ENCODE measurements around the gene DNAH11. TPM values are rescaled to one million over a fixed set of nuclear protein-coding genes. Genes with fewer than 3 reads are reported as not detected.

The DNAH11 gene
- total and polyA plus RNA-seq, 2 of the 4 experiments (the other 2 are of a cell fraction), result not detected

GRCh38 chr7:21565614-21566013 is 22.8 kb downstream of the DNAH11 start:
- Histone ChIP-seq H4K5ac (ENCODE audit: low read depth, low read length) (no peak overlapping the region), H4K8ac (ENCODE audit: low read depth in 2 of 2, low read length in 2 of 2) (no peak overlapping the region), H4K20me1 (ENCODE audit: insufficient read depth, low read length) (no peaks in the 10 kb centered on the region), H3K4me3 (ENCODE audit: insufficient read depth, low read depth, low read length) (no peak overlapping the region), H3K27ac (ENCODE audit: insufficient read depth, low read length) (no peak overlapping the region), H2BK5ac (ENCODE audit: low read depth, low read length, poor library complexity, severe bottlenecking) (no peak overlapping the region), H2BK20ac (ENCODE audit: low read depth, low read length) (no peak overlapping the region), H2BK120ac (ENCODE audit: low read depth, low read length) (no peak overlapping the region), H2AK5ac (ENCODE audit: low read depth, low read length) (no peak overlapping the region), H3K23ac (ENCODE audit: low read depth, low read length) (no peak overlapping the region), H3K36me3 (ENCODE audit: control insufficient read depth, insufficient read depth, low read length) (no peaks in the 10 kb centered on the region), H3K9me1 (ENCODE audit: insufficient read depth, low read length) (no peaks in the 10 kb centered on the region), H4K91ac (ENCODE audit: insufficient read depth, low read depth, low read length) (no peak overlapping the region), H3K9me3 (ENCODE audit: control insufficient read depth, insufficient read depth, low read length) (no peaks in the 10 kb centered on the region), H2AK9ac (replicated peaks; ENCODE audit: low read depth, low read length, poor library complexity) (no peak overlapping the region), H3K9ac (ENCODE audit: low read depth, low read length) (no peak overlapping the region), H3K79me1 (ENCODE audit: low read depth in 1 of 2, low read length in 2 of 2) (no peaks in the 10 kb centered on the region), H3K4me1 (ENCODE audit: control insufficient read depth, insufficient read depth, low read length) (no peaks in the 10 kb centered on the region), H3K14ac (replicated peaks; ENCODE audit: low read depth, low read length) (no peak overlapping the region), H3K27me3 (ENCODE audit: control insufficient read depth, insufficient read depth, low read length) (no peaks in the 10 kb centered on the region), H2AFZ (replicated peaks; ENCODE audit: low read length, poor library complexity) (no peak overlapping the region), H2BK15ac (ENCODE audit: low read depth, low read length) (no peak overlapping the region), H3K4ac (ENCODE audit: low read depth, low read length) (no peak overlapping the region), H3K18ac (ENCODE audit: low read depth, low read length) (no peak overlapping the region), H3K56ac (ENCODE audit: extremely low read depth, insufficient read depth, low read length) (no peak overlapping the region), H3K4me2 (ENCODE audit: low read depth, low read length) (no peak overlapping the region)
- no peak for ATAC-seq (ENCODE audit: low read depth)
- no peak for DNase-seq
- intact Hi-C loops (cut with micrococcal nuclease) (no loop called here), in situ Hi-C loops (cut with MboI; ENCODE audit: low sequenced_read_pairs) (no loop called here), dilution Hi-C loops (cut with HindIII; ENCODE audit: low sequenced_read_pairs, unreplicated experiment) (no loop called here)
- 67% methylated on average over 2 of the region's 7 CpGs; no CpG with 5 or more reads in 1 of the 2 experiments for WGBS, 2 experiments (ENCODE audit: extremely low coverage in 2 of 2, insufficient read length in 1 of 2)
- BruUV-seq (replicated peaks), result no TSS peak
- ChIA-PET POLR2A (ENCODE audit: unreplicated experiment) (no interaction called here), CTCF (no interaction called here)
- TF ChIP-seq CHD1 (IDR thresholded peaks at IDR 0.05; ENCODE audit: low read depth, low read length) (no peak), RFX5 (IDR thresholded peaks at IDR 0.05; ENCODE audit: low read depth, low read length) (no peak), NFE2L2 (IDR thresholded peaks at IDR 0.05; ENCODE audit: low read depth, low read length) (no peak), MAFK (IDR thresholded peaks at IDR 0.05; ENCODE audit: low read depth, low read length) (no peak), RAD21 (IDR thresholded peaks at IDR 0.05; ENCODE audit: low read length) (no peak), BHLHE40 (IDR thresholded peaks at IDR 0.05; ENCODE audit: low read depth, low read length) (no peak)
- TF ChIP-seq, protein P1, sequence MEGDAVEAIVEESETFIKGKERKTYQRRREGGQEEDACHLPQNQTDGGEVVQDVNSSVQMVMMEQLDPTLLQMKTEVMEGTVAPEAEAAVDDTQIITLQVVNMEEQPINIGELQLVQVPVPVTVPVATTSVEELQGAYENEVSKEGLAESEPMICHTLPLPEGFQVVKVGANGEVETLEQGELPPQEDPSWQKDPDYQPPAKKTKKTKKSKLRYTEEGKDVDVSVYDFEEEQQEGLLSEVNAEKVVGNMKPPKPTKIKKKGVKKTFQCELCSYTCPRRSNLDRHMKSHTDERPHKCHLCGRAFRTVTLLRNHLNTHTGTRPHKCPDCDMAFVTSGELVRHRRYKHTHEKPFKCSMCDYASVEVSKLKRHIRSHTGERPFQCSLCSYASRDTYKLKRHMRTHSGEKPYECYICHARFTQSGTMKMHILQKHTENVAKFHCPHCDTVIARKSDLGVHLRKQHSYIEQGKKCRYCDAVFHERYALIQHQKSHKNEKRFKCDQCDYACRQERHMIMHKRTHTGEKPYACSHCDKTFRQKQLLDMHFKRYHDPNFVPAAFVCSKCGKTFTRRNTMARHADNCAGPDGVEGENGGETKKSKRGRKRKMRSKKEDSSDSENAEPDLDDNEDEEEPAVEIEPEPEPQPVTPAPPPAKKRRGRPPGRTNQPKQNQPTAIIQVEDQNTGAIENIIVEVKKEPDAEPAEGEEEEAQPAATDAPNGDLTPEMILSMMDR (conservative IDR thresholded peaks at IDR 0.05; ENCODE audit: low read depth, low read length), result no peak

Measured in IMR-90 (cell line).